HG02852 (cell line): ENCODE measurements around the gene CXCL16.
A peak's percentile ranks its signal among the peaks of the same experiment; 100 is the strongest.

Experiments
- ATAC-seq: cut with Tn5 transposase; IDR thresholded peaks from one replicate; pipeline ENCODE4 v1.9.1; 2021; ENCODE audit warnings: mild to moderate bottlenecking, moderate library complexity; ENCODE audit not compliant: unreplicated experiment

CXCL16 gene, protein sequence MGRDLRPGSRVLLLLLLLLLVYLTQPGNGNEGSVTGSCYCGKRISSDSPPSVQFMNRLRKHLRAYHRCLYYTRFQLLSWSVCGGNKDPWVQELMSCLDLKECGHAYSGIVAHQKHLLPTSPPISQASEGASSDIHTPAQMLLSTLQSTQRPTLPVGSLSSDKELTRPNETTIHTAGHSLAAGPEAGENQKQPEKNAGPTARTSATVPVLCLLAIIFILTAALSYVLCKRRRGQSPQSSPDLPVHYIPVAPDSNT

DNA sequence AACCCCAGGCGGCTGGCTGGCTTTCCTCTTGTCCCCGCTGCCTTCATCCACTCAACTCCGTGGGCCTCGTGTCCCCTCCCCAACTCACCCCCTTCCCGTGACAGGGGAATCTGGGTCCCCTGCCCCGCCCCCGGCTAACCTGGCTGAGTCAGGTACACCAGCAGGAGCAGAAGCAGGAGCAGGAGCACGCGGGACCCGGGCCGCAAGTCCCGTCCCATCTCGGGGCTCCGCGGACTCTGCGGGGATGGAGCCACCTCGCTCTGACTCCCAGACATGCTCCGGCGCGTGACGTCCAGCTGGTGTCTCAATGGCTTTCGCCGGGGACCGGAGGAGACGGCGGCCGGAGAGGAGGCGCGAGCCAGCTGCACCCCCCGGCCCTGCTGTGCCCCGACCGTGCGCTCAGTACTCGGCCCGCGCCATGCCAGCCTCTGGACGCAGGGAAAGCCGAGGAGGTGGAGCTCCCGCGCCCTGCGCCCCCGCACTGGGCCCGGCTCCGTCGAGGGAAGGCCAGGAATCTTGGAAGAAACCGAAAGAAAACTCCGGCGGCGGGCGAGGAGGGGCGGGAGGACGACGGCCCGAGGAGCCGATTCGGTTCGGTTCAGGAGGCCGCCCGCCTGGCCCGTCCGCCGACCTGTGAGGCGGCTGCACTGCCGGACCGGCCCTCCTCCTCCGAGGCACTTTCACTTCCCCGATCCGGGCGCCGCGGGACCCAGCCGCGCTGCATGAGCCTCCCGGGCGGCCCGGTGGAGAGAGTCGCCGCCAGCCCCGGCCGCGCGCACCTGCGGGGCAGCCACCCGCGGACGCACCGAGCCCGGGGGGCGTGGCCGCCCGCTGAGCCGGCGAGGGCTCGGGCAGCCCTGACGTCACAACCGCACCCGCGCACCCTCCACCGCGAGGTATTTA lies at the start of gene CXCL16, which contains the start of gene ZMYND15:
Gene CXCL16 (minus strand): TSS at position 807 of the 903 bp plus-strand sequence. CDS start 589 bp downstream, at position 218.
Gene ZMYND15 (plus strand): TSS at position 712 of the 903 bp plus-strand sequence. CDS start 716 bp downstream, outside the sequence.
- no peak for ATAC-seq

DNA sequence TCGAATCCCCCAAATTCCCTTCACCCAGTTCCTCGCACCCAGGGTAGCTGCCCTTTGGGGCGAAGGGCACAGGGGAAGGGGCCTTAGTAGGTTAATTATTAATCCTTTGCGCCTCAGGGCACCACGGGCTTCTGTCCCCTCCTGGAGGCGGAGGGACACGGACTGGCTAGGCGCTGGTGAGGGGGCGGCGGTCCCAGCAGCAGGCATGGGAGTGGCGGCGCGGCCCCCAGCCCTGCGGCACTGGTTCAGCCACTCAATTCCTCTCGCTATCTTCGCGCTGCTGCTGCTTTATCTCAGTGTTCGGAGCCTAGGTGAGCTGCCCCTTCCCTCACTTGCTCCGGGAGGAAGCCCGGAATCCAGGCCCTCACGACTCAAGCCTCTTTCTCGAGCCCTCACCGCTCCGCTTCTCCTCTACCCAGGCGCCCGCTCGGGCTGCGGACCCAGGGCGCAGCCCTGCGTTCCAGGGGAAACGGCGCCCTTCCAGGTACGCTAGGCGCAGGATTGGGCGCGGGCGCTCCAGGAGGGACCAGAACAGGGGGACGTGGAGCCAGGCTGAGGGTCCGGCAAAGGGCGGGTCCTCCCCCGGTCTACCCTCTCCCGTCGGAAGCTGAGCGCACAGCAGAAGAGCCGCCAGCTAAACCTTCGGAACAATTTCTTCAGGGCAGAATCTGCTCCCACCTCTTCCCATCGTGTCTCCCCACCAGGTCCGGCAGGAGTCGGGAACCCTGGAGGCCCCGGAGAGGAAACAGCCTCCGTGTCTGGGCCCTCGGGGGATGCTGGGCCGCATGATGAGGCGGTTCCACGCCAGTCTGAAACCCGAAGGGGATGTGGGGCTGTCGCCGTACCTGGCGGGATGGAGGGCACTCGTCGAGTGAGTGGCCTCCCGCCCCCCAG lies 49.3 kb upstream of the CXCL16 start, which contains the start of gene GLTPD2:
Gene GLTPD2 (plus strand): TSS at position 158 of the 894 bp plus-strand sequence. CDS start 48 bp downstream, at position 206.
- peak; percentile 19 for ATAC-seq

DNA sequence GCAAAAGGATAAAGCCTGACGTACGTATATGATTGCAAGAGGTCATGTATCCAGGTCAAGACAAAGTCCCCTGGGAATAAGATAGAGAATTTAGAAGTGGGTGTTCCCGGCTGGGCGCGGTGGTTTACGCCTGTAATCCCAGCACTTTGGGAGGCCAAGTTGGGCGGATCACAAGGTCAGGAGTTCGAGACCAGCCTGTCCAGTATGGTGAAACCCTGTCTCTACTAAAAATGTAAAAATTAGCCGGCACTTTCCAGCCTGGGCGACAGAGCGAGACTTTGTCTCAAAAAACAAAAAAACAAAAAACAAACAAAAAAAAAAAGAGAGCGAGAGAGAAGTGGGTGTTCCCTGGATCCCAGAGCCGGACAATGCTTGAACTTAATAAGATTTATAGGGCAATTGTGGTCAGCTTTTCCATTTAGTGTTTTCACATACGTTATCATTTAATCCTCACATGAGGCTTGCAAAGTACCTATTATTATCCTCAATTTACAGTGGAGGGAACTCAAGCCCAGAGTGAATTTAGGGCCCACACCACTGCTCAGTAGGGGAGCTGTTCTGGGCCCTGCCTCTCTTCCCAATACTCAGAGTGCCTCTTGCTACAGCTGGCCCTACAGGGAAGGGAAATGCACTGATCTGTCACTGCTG lies 48.6 kb upstream of the CXCL16 start:
- ATAC-seq, result no peak

DNA sequence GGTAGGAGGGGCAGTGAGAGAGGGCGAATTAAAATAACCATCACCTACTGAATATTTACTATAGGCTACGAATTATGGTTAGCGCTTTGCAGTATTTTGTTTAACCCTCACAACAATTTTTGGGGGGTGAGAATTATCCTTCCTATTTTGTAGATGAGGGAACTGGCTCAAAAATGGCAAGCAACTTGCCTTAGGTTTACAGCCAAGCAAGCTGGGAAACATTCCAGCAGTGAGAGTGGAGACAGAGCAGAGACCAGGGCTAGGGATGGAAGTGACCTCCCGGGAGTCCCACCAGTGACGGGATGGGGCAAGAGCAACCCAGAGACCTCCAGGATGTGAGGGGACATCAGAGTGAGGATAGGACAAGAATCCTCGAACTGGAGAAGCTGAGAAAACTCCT lies 46.8 kb upstream of the CXCL16 start:
- no peak for ATAC-seq

DNA sequence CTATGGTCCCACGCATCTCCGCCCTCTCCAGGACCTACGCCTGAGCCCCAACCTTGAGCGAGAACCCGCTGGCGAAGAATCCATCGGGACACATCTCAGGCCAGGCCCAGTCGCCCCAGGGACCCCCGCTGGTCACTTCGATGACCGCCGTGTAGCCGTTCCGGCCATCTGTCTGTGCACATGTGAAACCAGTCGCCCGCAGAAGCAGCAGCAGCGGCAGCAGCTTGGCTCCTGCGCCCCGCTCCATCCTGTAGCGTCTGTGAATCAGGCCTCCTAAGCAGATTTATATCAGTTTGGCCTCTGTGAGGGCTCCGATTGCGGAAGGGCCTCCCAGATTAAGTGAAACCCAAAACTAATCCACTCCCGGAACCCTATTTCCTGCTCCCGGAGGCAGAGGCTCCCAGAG lies 46.4 kb upstream of the CXCL16 start, which contains the start of gene VMO1:
Gene VMO1 (minus strand): TSS at position 259 of the 406 bp plus-strand sequence. CDS start 12 bp downstream, at position 247.
- no peak for ATAC-seq

DNA sequence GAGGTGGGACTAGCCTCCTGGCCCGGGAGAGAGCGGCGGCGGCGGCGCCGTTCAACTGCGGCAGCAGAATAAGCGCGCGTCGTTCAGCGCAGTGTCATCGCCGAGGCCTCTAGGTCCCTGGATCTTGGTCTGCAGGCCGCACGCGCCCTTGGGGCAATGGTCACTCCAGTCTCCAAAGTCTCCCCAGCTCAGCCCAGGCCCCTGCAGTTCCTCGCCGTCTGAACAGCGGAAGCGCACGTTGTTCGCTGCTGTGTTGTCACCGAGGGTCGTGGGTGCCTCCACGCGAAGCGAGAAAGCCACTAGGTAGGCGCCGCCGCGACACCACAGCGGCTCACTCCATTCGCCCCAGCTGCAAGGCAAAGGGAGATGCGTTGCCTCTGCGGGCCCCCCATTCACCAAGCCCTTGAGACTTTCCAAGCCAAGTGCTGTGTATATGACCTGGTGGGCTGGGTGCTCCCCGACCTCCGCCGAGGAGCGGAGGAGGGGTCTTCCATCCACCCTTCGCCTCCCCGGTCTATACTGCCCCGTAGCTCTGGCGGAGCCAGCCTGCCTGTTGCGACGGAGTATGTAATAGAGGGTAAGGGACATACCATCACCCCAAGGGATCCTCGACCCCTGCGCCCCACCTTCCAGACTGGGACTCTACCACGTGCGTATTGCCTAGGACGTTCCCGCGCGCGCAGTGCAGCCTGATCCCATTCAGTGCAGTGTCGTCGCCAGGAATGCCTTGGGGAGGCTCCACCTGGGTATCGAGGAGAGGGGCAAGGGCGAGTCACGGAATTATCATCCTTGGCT lies 45.8 kb upstream of the CXCL16 start:
- no peak for ATAC-seq

DNA sequence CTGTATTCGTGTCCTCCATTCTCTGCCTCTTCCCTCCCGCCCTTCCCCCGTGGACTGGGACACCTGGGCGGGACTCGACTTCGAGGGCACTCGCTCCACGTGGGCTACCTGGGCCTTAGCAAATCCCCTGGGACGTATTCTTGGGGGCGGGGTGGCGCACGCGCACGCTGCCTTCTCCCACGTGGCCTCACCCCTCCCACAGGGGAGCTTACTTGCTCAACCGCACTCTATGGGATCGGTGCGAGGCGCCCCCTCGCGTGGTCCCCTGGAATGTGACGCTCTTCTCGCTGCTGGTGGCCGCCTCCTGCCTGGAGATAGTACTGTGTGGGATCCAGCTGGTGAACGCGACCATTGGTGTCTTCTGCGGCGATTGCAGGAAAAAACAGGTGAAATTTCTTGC lies 42.9 kb upstream of the CXCL16 start:
- ATAC-seq, result no peak

DNA sequence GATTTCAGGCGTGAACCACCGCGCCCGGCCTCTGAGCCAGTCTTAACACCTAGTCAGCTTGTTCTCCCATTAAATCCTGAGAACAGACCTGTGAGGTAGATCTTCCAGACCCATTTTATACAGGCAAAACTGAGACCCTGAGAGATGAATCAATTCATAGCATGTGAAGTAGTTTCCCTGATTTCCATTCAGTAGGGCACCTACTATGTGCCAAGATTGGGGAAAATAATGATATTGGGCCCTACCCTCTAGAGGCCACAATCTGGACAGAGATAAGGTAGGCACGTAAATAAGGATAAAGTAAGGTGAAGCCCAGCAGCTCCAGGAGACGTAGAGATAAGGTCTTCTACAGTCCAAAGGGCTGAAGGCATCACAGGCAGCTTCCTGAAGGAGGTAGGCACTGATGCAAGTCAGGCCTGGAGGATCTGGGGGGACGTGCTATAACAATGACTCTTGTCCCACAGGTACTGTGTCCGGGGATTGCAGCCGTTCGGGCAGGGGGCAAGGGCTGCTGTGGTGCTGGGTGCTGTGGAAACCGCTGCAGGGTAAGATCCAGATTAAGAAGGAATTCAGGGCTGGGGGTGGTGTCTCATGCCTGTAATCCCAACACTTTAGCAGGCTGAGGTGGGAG lies 40.7 kb upstream of the CXCL16 start:
- no peak for ATAC-seq

DNA sequence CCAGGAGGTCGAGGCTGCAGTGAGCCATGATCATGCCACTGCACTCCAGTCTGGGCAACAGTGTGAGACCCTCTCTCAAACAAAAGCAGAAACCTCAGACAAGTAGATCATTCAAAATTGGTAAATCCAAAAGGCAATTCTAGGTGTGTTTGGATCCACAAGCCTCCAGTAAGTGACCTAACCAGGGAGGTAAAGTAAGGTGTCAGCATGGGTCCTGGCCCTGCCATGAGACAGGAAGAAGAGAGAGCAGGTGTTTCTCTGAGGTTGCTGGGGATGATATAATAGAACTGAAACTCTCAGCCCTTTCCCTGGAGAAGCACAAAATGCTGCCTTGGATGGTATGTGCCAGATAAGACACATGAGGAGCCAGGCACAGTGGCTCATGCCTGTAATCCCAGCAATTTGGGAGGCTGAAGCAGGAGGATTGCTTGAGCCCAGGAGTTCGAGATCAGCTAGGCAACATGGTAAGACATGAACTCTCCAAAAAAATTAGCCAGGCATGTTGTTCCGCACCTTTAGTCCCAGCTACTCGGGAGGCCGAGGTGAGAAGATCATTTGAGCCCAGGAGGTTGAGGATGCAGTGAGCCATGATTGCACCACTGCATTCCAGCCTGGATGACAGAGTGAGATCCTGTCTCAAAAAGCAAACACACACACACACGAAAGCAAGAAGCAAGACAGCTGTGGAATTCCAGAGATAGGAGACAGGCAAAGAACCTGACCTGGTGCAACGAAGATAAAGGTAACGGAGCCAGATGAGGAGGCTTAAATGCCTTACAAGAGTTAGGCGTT lies 38.4 kb upstream of the CXCL16 start:
- no peak for ATAC-seq

DNA sequence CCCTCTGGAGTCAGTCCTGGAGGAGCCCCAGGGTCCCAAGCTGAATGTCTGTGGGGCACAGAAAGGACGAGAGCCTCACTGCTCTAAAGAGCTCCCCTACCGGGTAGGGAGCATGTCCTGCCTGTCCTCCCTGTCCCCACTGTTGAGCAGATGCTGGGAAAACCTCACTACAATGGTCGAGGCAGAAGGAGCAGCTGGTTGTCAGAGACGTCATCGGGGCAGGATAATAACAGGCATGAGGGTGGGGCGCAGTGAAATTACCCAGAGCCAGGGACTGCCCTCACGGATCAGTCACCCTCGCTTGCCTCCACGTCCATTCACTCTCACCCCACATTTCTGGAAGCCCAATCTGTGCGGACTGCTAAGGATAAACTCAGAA lies 32.5 kb upstream of the CXCL16 start:
- no peak for ATAC-seq

DNA sequence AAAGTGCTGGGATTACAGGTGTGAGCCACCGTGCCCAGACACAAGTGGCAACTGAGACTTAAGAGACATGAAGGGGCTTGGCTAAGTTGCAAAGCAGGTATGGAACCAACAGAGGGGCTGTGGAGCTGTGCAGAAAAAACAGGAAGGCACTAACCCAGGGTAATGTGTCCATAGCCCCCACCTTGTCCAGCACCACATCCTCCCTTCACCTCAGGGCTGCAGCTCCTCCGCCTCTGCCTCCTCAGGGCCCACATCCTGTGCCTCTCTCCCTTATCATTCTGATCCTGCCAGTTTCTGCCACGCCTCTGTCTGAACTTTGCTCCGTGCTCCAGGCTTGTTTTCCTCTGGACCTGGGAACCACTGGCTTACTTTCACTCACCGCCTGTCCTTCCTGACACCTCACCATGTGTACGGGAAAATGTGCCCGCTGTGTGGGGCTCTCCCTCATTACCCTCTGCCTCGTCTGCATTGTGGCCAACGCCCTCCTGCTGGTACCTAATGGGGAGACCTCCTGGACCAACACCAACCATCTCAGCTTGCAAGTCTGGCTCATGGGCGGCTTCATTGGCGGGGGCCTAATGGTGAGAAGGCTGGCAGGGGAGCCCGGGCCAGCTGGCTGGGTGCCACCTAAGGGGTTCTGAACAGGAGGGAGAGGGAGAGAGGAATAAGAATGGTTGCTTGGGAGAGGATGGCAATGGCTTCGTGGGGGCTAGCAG lies 31.9 kb upstream of the CXCL16 start, which contains the start of gene TM4SF5:
Gene TM4SF5 (plus strand): TSS at position 368 of the 716 bp plus-strand sequence. CDS start 37 bp downstream, at position 405.
- ATAC-seq, result no peak

DNA sequence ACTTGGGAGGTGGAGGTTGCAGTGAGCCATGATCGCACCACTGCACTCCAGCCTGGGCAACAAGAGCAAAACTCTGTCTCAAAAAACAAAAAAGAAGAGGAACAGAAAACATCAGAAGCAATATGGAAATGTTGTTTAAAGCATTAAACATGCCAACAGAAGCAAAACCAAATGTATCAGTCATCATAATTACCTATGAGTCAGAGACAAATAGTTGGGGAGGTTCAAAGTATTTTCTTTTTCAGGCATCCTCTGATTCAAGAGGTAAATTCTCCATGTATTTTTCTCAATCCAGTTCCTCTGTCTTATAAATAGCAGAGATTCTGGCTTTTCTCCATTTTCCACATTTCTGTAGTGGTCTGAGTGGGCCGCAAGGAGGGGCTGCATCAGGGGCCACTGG lies 29.9 kb upstream of the CXCL16 start:
- ATAC-seq, result no peak

DNA sequence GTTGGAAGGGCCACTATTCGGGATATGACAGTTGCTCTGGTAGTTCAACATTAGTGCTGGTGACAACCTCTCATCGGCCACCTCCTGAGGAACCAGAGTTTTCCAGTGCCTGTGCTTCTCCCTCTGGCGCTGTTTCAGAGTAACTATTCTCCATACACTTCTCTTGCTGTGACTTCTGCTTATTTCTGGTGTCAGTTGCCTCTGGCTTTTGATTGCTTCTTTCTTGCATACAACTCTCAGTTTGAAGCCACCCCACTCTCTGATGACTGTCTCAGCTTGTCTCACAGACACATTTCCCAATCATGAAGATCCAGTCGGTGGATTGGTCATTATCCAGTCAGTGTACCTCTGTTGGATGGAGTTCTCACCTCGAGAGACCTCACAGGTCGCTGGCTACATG lies 28.6 kb upstream of the CXCL16 start:
- no peak for ATAC-seq

DNA sequence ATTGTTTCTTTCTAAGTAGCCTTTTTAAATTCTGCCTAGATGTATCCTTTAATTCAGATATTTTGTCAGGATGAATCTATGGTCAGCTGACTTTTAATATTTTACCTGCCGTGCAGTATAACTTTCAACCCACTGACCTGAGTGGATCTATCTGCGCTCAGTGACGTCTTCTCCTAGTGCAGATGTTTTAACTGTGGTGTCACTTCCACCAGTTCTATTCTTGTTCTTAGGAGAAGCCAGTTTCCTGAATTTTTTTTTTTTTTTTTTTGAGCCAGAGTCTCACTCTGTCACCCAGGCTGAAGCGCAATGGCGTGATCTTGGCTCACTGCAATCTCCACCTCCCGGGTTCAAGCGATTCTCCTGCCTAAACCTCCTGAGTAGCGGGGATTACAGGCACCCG lies 27.0 kb upstream of the CXCL16 start:
- no peak for ATAC-seq

DNA sequence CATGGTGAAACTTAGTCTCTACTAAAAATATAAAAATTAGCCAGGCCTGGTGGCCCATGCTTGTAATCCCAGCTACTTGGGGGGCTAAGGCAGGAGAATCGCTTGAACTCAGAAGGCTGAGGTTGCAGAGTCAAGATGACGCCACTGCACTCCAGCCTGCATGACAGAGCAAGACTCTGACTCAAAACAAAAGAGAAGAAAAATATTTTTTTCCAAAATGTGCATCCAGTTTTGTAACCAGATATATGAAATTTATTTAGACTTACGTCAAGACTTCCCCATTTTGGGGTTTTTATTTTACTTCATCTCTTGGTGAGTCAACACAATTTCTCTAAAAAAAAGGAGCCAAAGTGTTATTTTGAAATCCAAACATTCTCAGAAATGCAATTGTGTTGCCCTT lies 26.5 kb upstream of the CXCL16 start:
- ATAC-seq, result no peak

DNA sequence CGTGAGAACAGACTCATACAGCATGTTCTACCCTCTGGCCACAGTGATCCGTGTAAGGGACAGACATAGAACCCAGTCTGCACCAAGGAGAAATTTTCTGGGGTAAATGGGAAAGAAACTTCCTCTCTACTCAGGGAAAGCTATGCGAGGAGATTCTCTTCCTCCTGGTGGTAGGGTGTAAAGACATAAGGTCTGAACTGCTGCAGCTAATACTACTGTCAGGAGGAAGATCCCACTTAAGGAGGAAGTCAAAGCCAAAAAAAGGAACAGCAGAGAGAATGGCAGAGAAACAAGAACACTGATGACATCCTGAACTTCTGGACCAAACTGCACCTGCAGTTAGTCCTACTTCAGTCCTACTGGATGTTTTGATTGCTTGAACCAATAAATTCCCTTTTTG lies 24.9 kb upstream of the CXCL16 start:
- no peak for ATAC-seq

DNA sequence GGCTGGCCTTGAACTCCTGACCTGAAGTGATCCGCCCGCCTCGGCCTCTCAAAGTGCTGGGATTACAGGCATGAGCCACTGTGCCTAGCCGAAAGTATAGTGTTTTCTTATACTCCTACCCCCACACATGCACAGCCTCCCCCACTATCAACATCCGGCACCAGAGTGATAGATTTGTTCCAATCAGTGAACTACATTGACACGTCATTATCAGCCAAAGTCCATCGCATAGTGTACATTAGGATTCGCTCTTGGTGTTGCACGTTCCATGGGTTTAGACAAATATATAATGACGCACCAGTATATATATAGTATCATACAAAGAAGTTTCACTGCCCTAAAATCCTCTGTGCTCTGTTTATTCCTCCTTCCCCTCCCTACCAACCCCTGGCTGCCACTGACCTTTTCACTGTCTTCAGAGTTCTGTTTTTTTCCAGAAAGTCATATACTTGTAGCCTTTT lies 20.1 kb upstream of the CXCL16 start:
- no peak for ATAC-seq
